GM19395 (cell line): ENCODE results near the gene SLC41A2.
"Not testable (repeated sequence)": the region's sequence is repeated elsewhere in the genome, so short reads cannot be mapped to it uniquely, and the experiment has no call there.

Experiments
- ATAC-seq: cut with Tn5 transposase; IDR thresholded peaks from one replicate; pipeline ENCODE4 v1.9.1; 2021; ENCODE audit warnings: mild to moderate bottlenecking, moderate library complexity; ENCODE audit not compliant: unreplicated experiment

SLC41A2 gene, protein sequence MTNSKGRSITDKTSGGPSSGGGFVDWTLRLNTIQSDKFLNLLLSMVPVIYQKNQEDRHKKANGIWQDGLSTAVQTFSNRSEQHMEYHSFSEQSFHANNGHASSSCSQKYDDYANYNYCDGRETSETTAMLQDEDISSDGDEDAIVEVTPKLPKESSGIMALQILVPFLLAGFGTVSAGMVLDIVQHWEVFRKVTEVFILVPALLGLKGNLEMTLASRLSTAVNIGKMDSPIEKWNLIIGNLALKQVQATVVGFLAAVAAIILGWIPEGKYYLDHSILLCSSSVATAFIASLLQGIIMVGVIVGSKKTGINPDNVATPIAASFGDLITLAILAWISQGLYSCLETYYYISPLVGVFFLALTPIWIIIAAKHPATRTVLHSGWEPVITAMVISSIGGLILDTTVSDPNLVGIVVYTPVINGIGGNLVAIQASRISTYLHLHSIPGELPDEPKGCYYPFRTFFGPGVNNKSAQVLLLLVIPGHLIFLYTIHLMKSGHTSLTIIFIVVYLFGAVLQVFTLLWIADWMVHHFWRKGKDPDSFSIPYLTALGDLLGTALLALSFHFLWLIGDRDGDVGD

DNA sequence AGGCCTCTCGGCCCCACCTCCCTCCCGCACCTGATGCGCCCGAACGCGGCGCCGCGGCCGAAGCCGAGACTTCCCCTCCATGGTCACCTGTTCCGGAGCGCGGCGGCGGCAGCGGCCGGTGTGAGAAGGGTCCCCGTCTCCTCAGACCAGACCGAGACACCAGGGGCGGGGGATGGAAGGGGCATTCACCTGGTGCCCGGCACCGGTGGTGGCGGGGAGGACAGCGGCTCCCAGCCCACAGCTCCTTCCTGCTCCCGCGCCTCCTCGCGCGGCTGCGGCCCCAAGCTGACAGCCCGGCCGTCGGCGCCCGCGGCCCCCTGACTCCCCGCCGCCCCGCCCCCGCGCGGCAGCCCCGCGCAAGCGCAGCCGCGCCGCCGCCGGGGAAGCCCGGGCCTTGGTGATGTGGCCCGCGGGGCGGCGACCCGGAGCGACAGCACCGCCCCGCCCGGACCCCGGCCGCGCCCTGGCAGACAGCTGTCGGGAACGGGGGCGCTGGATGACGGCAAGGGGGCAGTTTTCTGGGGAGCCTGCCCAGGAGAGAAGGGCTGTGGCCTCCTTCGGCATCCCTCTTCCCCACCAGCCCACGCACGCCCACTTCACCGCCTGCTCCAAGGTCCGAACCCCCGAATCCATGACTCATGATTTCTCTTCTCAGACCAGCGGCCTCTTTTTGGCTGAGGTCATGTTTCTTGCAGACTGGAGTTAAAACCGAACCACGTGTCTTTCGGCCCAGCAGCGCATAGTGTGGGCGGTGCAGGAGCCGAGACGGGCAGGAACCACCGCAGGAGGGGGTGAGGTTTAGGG is at the start of gene SLC41A2:
Gene SLC41A2, minus strand, starts transcription at position 290 of the 804 bp plus-strand sequence. CDS start 29,763 bp downstream, outside the sequence.
- peak; percentile 71 for ATAC-seq

DNA sequence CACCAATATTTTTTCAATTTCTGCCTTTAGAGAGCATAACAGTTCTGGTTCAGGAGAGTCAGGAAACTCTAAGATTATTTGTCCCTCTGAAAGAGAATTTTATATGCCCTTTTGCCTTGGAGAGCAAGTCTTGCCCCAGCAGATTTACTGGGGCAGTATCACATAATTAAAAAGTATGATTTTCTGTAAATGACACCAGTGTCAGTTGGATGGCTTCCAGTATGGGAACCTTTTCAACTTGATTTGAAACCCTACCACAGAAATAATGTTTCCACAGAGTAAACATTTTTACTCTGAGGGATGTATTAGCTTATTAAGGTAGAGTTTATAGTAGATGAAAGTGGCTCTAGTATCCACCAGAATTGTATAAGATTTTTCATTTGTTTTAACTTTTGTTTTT is 43.4 kb upstream of the SLC41A2 start:
- ATAC-seq: no peak

DNA sequence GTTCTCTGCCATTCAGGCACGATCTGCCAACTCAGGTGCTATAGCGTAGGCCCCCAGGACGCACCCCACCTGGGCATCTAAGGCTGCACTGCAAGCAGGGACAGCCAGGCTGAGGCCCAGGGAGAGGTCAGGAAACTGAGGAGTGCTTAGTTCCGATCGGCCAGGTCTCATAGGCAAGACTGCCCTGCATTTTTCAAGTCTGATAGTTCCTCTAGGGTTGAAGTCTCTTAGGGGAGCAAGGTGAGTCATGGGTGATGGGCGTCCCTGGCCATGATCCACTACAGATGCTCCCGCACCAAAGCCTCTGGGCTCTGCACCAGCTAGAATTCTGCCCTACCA is 41.2 kb upstream of the SLC41A2 start:
- ATAC-seq: no peak

DNA sequence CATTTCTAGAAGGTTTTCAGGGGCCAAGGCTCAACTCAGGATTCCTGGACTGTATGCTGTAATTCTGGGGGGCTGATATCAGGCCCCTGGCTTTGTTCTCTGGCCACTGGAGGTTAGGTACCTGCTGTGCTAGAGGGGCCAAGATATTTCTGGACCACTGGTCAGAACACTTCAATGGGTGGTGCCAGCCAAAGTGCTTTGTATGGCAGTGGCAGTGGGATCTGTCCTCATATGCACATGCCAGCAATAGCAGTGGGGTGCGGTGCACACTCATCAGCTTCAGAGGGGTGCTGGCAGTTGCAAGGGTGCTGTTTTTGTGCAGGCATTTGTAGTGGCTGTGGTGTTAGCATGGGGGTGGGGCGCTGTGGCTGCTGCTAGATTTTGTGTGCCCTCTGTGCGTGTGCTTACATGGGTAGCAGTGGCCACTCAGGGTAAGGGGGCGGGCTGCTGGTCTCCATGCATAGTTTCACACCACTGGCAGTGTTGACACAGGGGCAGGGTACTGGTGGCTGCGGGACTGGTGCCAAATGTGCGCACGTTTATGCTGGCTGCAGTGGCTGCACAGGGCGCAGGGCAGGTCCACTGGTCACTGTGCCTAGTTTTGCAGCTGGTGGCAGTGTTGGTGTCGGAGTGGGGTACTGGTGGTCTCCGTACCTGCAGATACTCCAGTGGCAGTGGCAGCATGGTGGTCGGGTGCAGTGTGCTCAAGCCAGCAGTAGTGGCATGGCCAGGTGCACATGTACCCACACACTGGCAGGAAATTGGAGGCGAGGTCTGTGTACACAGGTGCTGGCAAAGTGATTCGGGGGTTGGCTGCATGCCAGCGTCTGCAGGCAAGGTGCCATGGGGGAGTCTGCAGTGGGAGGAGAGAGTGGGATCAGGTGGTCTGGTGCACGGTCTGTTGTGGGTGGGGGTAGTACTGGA is 40.6 kb upstream of the SLC41A2 start:
- ATAC-seq: no peak

DNA sequence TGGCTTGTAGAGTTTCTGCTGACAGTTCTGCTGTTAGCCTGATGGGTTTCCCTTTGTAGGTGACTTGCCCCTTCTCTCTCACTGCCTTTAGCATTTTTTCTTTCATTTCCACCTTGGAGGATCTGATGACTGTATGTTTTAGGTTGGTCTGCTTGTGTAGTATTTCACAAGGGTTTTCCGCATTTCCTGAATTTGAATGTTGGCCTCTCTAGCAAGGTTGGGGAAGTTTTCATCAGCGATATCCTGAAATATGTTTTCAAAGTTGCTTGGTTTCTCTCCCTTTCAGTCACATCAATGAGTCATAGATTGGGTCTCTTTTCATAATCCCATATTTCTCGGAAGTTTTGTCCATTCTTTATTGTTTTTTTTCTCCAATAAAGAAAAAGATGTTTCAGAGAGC is 39.5 kb upstream of the SLC41A2 start:
- ATAC-seq: no peak

DNA sequence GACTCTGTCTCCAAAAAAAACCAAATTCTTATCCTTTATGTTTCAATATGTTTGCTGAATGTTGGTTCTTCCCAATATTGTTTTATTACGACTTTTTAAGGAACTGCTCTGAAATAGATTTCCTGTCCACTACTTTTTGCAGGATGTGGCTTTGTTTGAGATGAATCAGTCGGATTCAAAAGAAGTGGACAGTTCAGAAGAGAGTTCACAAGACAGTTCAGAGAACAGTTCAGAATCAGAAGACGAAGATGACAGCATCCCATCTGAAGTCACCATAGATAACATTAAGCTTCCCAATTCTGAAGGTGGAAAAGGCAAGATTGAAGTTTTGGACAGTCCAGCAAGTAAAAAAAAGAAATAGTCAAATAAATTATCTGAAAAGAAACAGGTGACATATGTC is 36.2 kb upstream of the SLC41A2 start:
- no peak for ATAC-seq

DNA sequence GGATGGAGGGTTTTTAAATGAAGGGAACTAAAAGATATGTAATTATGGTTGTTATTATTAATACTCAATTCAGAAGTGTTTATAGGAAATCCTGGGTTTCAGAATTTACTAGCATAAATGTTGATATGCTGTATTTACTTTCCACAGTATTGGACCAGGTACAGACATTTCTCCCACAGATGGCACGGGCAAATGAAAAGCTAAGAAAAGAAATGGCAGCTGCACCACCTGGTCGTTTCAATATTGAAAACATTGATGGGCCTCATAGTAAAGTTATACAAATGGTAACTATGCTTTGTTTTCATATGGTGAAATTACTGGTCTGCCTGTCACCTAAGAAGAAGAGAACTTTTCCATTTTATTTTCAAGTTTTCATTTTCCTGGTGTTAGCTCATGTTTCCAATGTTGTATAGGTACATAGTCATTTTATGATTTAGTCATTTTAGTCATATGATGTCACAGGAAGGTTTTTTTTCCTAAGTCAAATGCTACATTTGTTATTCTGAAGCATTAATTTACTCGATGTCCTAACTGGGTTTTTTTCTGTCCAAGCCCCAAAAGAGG is 33.6 kb upstream of the SLC41A2 start:
- ATAC-seq: no peak

DNA sequence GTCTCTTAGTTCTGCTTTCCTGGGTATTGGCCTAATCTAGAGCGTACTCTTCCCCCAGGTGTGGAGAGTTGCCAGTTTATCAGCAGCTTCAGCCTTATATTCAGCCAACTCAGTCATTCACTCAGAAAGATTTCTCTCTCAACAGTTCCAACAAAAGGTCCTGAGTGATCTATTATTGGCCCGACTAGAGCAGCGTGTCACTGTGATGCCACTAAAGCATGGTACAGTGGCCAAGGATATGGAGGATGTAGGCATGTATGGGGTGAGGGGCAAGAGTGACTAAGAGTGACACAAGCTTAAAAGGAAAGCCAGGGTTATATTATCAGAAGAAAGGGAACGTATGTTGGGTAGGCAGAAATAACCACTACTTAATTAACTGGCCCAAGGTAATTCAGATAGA is 32.9 kb upstream of the SLC41A2 start:
- ATAC-seq: no peak

DNA sequence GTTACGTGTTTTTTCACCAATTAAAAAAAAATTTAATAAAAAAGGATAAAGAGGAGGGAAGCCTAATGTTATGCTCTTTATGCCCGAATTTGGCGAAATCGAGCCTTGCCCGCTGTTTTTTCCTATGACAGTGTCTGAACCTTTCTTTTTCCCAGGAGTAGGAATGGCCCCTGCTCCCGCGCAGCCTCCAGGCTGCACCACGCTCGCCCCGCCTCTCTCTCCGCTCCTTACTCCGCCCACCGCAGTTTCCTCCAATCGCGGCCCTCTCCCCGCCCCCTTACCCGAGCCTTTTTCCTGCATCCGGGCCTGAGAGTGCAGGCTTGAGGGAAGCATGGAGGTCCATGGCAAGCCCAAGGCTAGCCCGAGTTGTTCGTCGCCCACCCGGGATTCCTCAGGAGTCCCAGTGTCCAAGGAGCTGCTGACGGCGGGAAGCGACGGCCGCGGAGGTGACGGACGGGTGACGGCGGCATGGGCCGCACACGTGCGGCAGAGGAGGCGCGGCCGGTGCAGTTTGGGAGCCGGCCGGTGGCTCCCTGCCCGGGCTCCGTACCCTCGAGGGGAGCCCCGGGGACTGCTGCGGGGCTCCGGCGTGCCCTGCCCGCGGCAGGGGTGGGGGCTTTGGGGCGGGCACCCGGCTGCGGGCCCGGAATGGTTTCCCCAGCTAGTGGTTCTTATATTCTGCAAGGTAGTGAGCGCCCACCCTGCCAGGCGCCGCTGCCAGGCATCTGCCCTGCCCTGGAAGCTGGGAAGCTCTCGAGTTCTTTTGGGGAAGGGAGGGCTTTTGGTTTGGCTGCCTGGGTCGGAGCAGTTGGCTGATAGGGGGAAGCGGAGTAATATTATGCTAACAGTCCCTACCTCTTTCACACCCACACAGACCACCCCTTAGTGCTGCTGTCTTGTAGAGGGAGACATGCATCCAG is 28.2 kb upstream of the SLC41A2 start, which contains the start of gene NOPCHAP1:
Gene NOPCHAP1, plus strand, starts transcription at position 295 of the 920 bp plus-strand sequence. Its CDS starts 37 bp downstream, at position 332.
- ATAC-seq: peak; percentile 98

DNA sequence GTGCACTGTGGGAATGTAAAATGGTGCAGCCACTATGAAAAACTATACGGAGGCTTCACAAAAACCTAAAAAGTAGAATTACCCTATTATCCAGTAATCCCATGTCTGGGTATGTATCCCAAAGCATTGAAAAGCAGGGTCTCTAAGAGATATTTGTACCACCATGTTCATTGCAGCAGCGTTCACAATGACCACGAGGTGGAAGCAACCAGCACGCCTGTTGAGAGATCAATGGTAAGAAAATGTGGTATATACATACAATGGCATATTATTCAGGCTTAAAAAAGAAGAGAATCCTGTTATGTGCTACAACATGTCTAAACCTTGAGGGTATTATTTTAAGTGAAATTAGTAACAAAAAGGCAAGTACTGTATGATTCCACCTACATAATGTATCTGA is 27.1 kb upstream of the SLC41A2 start:
- no peak for ATAC-seq

DNA sequence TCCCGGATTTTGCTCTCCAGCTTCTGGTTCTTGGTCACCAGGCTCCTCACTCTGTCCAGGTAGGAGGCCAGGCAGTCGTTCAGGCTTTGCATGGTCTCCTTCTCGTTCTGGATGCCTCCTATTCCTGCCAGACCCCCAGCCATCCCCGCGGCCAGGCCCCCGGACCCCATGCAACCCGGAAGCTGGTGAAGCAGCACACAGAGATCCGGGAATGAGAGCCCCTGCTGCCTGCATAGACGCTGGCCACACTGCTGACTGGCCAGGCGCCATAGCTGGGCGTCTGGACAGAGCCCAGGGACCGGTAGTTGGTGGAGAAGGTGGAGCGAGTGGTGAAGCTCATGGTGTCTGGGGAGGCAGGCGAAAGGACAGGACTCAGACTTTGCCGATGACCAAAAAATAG is 19.6 kb upstream of the SLC41A2 start:
- not testable (repeated sequence) for ATAC-seq

DNA sequence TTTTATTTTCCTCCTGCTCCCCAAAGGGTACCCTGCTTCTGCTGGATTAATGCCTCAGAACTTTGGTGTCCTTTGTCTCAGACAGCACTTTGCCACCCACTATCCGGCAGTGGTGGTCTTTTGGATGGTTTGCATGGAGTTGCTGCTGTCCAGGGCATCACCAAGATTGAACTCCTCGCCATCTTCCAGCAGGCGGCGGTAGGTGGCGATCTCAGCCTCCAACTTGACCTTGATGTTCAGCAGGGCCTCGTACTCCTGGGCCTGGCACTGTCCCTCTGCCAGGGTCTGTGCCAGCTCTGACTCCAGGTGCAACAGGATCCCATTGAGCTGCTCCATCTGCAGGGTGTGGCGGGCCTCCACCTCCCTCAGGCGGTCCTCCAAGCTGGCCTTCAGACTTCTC is 18.6 kb upstream of the SLC41A2 start:
- ATAC-seq: no peak

DNA sequence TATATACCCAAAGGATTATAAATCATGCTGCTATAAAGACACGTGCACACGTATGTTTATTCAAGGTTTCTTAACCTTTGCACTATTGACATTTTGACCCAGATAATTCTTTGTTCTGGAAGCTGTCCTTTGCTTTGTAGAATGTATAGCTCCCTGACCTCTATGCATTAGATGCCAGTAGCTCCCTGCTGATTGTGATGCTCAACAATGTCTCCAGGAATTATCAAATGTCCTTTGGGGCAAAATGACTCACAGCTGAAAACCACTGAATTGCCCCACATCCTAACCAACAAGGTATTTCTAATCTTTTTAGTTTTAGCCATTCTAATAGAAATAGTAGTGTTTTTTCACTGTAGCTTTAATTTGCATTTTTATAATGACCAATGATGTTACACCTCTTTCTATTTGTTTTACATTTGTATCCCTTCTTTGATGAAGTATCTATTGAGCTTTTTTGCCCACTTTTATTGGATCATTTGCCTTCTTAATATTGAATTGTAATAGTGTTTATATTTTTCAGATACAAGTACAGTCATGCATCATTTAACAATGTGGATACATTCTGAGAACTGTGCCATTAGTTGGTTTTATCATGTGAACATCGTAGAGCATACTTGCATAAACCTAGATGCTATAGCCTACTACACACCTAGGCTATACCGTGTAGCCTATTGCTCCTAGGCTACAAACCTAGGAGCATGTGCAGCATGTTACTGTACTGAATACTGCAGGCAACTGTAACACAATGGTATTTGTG is 17.7 kb upstream of the SLC41A2 start:
- ATAC-seq: no peak

DNA sequence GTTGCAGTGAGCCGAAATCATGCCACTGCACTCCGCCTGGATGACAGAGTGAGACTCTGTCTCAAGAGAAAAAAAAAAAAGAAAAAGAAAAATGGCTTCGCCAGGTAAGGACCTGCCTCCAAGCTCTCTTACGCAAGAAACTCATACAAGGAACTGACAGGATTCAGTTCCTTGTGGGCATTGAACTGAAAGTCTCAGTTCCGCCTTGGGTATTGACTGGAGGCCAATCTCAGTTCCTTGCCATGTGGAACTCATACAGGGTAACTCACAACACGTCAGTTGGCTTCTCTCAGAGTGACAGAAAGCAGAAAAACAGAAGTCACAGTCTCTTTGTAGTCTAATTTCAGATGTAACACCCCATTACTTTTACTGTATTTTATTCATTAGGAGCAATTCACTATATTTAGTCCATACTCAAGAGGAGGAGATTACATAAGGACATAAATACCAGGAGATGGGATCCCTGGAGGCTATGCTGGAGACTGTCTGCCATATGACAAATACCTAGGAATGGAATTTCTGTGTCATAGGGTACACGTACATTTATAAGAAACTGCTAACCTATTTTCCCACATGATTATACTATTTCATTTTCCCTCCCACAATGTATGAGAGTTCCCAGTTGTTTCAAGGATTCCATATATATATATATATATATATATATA is 16.7 kb upstream of the SLC41A2 start:
- ATAC-seq: peak; percentile 98

DNA sequence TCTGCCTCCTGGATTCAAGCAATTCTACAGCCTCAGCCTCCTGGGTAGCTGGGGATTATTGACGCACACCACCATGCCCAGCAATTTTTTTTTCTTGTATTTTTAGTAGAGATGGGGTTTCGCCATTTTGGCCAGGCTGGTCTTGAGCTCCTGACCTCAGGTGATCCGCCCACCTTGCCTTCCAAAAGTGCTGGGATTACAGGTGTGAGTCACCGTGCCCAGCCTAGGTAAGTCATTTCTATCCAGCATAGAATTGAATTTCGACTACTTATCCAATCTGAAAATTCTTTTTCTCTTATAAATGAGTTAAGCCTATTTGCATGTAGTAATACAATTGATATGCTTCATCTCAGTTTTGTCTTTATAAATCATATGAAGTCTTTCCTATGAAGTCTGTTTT is 15.2 kb upstream of the SLC41A2 start:
- ATAC-seq: no peak

DNA sequence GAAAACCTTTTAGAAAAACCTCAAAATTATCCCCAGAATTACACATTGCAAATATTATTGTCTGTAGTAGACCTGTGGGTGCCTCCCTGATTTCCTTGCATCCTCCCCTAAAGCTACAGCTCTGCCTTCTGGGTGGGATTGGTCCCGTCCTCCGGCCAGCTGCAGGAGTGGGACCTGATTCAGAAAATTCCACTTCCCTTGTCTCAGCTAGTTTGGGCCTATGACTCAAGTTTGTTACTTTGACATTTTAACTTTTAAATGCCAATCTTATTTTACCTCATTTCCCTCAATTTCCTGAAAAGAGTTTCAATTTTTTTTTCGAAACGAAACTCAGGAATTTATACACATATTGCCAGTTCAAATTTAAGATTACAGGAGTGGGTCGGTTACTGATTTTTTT is 13.2 kb upstream of the SLC41A2 start:
- no peak for ATAC-seq

DNA sequence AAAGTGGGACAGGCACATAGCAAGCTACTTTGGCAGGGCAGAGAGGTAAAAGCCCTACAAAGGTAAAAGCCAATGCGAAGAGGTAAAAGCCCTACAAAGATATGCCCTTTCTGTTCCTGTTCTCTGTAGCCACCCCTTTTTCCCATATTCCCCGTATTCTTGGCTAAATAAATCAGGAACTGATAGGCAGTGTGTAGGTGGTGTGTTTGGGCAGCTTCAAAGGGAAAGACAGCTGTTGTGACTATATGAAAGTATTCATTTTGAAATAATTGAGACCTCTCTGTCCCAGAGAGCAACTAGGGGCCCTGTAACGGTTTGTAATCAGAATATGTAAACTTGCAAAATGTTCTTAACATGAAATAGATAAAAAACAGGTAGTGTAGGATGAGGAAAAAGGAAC is 11.3 kb upstream of the SLC41A2 start:
- no peak for ATAC-seq

DNA sequence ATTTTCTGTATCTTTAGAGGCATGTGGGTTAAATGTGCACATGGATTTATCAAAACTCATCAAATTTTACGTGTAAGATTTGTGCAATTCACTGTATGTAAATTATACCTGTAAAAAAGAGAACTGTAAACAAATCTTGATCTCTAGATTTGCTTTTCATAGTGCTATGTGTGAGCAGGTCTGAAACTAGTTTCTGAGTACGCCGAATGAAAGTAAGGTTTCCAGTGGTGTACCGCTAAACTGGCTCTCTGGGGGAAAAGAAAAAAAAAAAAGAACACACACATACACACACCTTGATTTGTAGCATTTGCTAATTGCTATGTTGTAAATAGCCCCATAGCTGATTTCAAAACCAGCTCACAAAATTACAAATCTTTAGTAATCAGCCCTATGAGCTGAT is 8.6 kb upstream of the SLC41A2 start:
- peak; percentile 93 for ATAC-seq
